MCF 10A (cell line): Measurements from ENCODE around the gene OR11H7. TPM values are rescaled to one million over a fixed set of nuclear protein-coding genes. Genes with fewer than 3 reads are reported as not detected.
"Not testable (repeated sequence)": the region's sequence is repeated elsewhere in the genome, so short reads cannot be mapped to it uniquely, and the experiment has no call there.

Experiments used
- BruUV-seq: library from RNA; stranded (reverse); fragments of 400-500 nt; replicated peaks from 2 replicates; lab custom pipeline; 2021; lab: Mats Ljungman, UMichigan
- CTCF ChIA-PET: fragments of 300-600 bp; sonication (Branson Sonifier 250); formaldehyde crosslinking; extraction: SDS; loops from one replicate; lab custom pipeline; 2021; ENCODE audit warnings: antibody characterized with exemption, inconsistent platforms; lab: Yijun Ruan, JAX
- POLR2A ChIA-PET: fragments of 300-600, 350-650 bp; sonication (Branson Sonifier 250); formaldehyde crosslinking; extraction: SDS; loops from one replicate; lab custom pipeline; 2020; ENCODE audit warnings: antibody characterized with exemption, inconsistent platforms; lab: Yijun Ruan, JAX
- DNase-seq: peaks from one replicate; pipeline ENCODE4 v3.0.0-alpha.2; 2018; ENCODE audit not compliant: unreplicated experiment
- H3K27ac Mint-ChIP-seq: one replicate; pipeline ENCODE4 v1.8.0; 2022; ENCODE audit warnings: mild to moderate bottlenecking, low read depth, mixed read lengths; ENCODE audit not compliant: unreplicated experiment
- H3K27me3 Mint-ChIP-seq: one replicate; pipeline ENCODE4 v1.8.0; 2022; ENCODE audit warnings: mixed read lengths; ENCODE audit not compliant: insufficient read depth, unreplicated experiment
- H3K36me3 Mint-ChIP-seq: one replicate; pipeline ENCODE4 v1.8.0; 2022; ENCODE audit warnings: mild to moderate bottlenecking, moderate library complexity, mixed read lengths; ENCODE audit not compliant: insufficient read depth, unreplicated experiment
- H3K4me1 Mint-ChIP-seq: one replicate; pipeline ENCODE4 v1.8.0; 2022; ENCODE audit warnings: mixed read lengths; ENCODE audit not compliant: insufficient read depth, unreplicated experiment
- H3K4me3 Mint-ChIP-seq: one replicate; pipeline ENCODE4 v1.8.0; 2022; ENCODE audit warnings: mild to moderate bottlenecking, moderate library complexity, mixed read lengths; ENCODE audit not compliant: unreplicated experiment
- H3K9me3 Mint-ChIP-seq: one replicate; pipeline ENCODE4 v1.8.0; 2022; ENCODE audit warnings: mixed read lengths; ENCODE audit not compliant: unreplicated experiment
- intact Hi-C: fragments of 100-400 bp; cut with micrococcal nuclease; formaldehyde crosslinking; loops from 2 replicates; pipeline ENCODE4 v1.14.1; 2022
- total RNA-seq: library from RNA; stranded (reverse); gene quantifications from 2 replicates; pipeline ENCODE4 v1.2.3, GENCODE V29; 2022
- TF ChIP-seq, protein P1 (sequence below): fragments of 200-600 bp; IDR thresholded peaks from one replicate; pipeline ENCODE4 v1.8.0; 2022; ENCODE audit warnings: antibody characterized with exemption, mild to moderate bottlenecking; ENCODE audit not compliant: unreplicated experiment

Gene OR11H7
- total RNA-seq, 1 experiment from 2014 or later = not detected

- no peak for DNase-seq
- no peak overlapping the region for H3K27ac Mint-ChIP-seq
- ChIA-PET POLR2A (interaction anchor here (0.7 kb wide), 1 partner anchor 53 kb away, joined by 3 read pairs; no protein-coding TSS in a partner anchor), CTCF (no interaction called here)
- intact Hi-C loops = no loop called here
- no peak overlapping the region for H3K4me3 Mint-ChIP-seq
- H3K9me3 Mint-ChIP-seq = no peaks in the 10 kb centered on the region
- TF ChIP-seq, protein P1, sequence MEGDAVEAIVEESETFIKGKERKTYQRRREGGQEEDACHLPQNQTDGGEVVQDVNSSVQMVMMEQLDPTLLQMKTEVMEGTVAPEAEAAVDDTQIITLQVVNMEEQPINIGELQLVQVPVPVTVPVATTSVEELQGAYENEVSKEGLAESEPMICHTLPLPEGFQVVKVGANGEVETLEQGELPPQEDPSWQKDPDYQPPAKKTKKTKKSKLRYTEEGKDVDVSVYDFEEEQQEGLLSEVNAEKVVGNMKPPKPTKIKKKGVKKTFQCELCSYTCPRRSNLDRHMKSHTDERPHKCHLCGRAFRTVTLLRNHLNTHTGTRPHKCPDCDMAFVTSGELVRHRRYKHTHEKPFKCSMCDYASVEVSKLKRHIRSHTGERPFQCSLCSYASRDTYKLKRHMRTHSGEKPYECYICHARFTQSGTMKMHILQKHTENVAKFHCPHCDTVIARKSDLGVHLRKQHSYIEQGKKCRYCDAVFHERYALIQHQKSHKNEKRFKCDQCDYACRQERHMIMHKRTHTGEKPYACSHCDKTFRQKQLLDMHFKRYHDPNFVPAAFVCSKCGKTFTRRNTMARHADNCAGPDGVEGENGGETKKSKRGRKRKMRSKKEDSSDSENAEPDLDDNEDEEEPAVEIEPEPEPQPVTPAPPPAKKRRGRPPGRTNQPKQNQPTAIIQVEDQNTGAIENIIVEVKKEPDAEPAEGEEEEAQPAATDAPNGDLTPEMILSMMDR = no peak
- peaks cover 28% of the 10 kb centered on the region for H3K27me3 Mint-ChIP-seq
- H3K36me3 Mint-ChIP-seq = no peaks in the 10 kb centered on the region
- no TSS peak for BruUV-seq
- no peaks in the 10 kb centered on the region for H3K4me1 Mint-ChIP-seq
These were observed 19.2 kb upstream of the OR11H7 start for GRCh38 chr14:20209595-20209994.

GRCh38 chr14:20212406-20212805, 16.4 kb upstream of the OR11H7 start:
- H3K36me3 Mint-ChIP-seq, H3K4me3 Mint-ChIP-seq, CTCF ChIA-PET, POLR2A ChIA-PET, BruUV-seq, DNase-seq, H3K9me3 Mint-ChIP-seq, intact Hi-C loops, H3K4me1 Mint-ChIP-seq, H3K27ac Mint-ChIP-seq: not testable (repeated sequence)
- peaks cover 27% of the 10 kb centered on the region for H3K27me3 Mint-ChIP-seq

DNA sequence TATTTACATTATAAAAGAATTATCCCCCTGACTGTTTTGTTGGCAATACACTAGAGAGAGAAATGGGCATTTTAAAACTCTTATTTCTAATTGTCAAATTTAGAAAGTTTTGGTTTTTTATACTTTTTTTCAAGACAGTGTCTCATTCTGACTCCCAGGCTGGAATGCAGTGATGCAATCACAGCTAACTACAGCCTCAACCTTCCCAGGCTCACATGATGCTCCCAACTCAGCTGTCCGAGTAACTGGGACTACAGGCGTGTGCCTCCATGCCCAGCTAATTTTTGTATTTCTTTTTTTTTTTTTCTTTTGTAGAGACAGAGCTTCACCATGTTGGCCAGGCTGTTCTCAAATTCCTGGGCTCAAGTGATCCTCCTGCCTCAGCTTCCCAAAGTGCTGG, 13.6 kb upstream of the OR11H7 start:
- no peak for DNase-seq
- ChIA-PET POLR2A (interaction anchor here (0.7 kb wide), 1 partner anchor 1878 kb away, joined by 3 read pairs; no protein-coding TSS in a partner anchor), CTCF (interaction anchor here (1.0 kb wide), 1 partner anchor 33 kb away, joined by 3 read pairs; no protein-coding TSS in a partner anchor)
- intact Hi-C loops = no loop called here
- TF ChIP-seq, protein P1 = no peak
- no peak overlapping the region for H3K27ac Mint-ChIP-seq
- no peak overlapping the region for H3K4me3 Mint-ChIP-seq
- H3K36me3 Mint-ChIP-seq = peaks cover 5% of the 10 kb centered on the region
- BruUV-seq = no TSS peak
- no peaks in the 10 kb centered on the region for H3K4me1 Mint-ChIP-seq
- peaks cover 12% of the 10 kb centered on the region for H3K27me3 Mint-ChIP-seq
- no peaks in the 10 kb centered on the region for H3K9me3 Mint-ChIP-seq

GRCh38 chr14:20219033-20219432, 9.7 kb upstream of the OR11H7 start:
- ChIA-PET CTCF (interaction anchor here (0.7 kb wide), 1 partner anchor 1284 kb away, joined by 3 read pairs; no protein-coding TSS in a partner anchor), POLR2A (no interaction called here)
- TF ChIP-seq, protein P1 = no peak
- Mint-ChIP-seq H3K9me3 (no peaks in the 10 kb centered on the region), H3K4me3 (no peak overlapping the region), H3K4me1 (no peaks in the 10 kb centered on the region), H3K27me3 (peaks cover 8% of the 10 kb centered on the region), H3K27ac (no peak overlapping the region), H3K36me3 (peaks cover 5% of the 10 kb centered on the region)
- intact Hi-C loops = no loop called here
- no TSS peak for BruUV-seq
- peak; percentile 27 for DNase-seq
